Mesenchymal stem cell (in vitro differentiated cells and primary cell): ENCODE measurements around the gene UBE2E2.

Experiments
- DNase-seq: peaks from one replicate; pipeline ENCODE4 v3.0.0-alpha.2; 2013
- H2AFZ ChIP-seq: one replicate; pipeline ENCODE4 v1.6.1; 2013; ENCODE audit warnings: low read depth, mild to moderate bottlenecking, control low read depth, inconsistent platforms, low read length, moderate library complexity
- H2AK5ac ChIP-seq: 2 replicates; pipeline ENCODE4 v1.6.1; 2013; ENCODE audit warnings: low read length, moderate library complexity, mild to moderate bottlenecking, inconsistent platforms; ENCODE audit not compliant: severe bottlenecking
- H2BK120ac ChIP-seq: one replicate; pipeline ENCODE4 v1.6.1; 2013; ENCODE audit warnings: low read depth, mild to moderate bottlenecking, inconsistent platforms, low read length, moderate library complexity
- H2BK12ac ChIP-seq, 2 experiments: one replicate each; pipeline ENCODE4 v1.6.1; 2013; ENCODE audit warnings: inconsistent platforms in 2 of 2, low read length in 2 of 2, mild to moderate bottlenecking in 2 of 2, moderate library complexity in 2 of 2, control low read depth in 1 of 2
- H2BK15ac ChIP-seq: one replicate; pipeline ENCODE4 v1.6.1; 2013; ENCODE audit warnings: mild to moderate bottlenecking, low read depth, inconsistent platforms; ENCODE audit not compliant: poor library complexity, severe bottlenecking
- H2BK5ac ChIP-seq: 2 replicates; pipeline ENCODE4 v1.6.1; 2013; ENCODE audit warnings: low read depth, mild to moderate bottlenecking, low read length, control low read depth, inconsistent platforms; ENCODE audit not compliant: poor library complexity, severe bottlenecking
- H3K14ac ChIP-seq, 2 experiments: one replicate each; pipeline ENCODE4 v1.6.1; 2013; ENCODE audit warnings: inconsistent platforms in 2 of 2, low read length in 2 of 2, control low read depth in 1 of 2, mild to moderate bottlenecking in 1 of 2, moderate library complexity in 1 of 2
- H3K18ac ChIP-seq, 2 experiments: one replicate each; pipeline ENCODE4 v1.6.1; 2013; ENCODE audit warnings: inconsistent platforms in 2 of 2, low read length in 2 of 2, control low read depth in 1 of 2, low read depth in 1 of 2, mild to moderate bottlenecking in 1 of 2
- H3K23ac ChIP-seq, 2 experiments: one replicate each; pipeline ENCODE4 v1.6.1; 2013; ENCODE audit warnings: inconsistent platforms in 2 of 2, low read length in 2 of 2, mild to moderate bottlenecking in 2 of 2, moderate library complexity in 2 of 2, control low read depth in 1 of 2
- H3K27ac ChIP-seq: 2 replicates; pipeline ENCODE4 v1.5.1; 2013; ENCODE audit warnings: mild to moderate bottlenecking, moderate library complexity, low read length, control low read depth, inconsistent platforms; ENCODE audit not compliant: poor library complexity, severe bottlenecking
- H3K27me3 ChIP-seq, 2 experiments: 2 replicates each; pipeline versions ENCODE4 v1.6.1 to v1.7.0; 2013; ENCODE audit warnings: low read length in 2 of 2, mild to moderate bottlenecking in 2 of 2, moderate library complexity in 2 of 2, control low read depth in 1 of 2, inconsistent platforms in 1 of 2; ENCODE audit not compliant: control insufficient read depth in 1 of 2, insufficient read depth in 1 of 2
- H3K36me3 ChIP-seq, 2 experiments: 2 replicates each; pipeline versions ENCODE4 v1.6.1 to v1.7.0; 2013; ENCODE audit warnings: low read length in 2 of 2, control low read depth in 1 of 2, inconsistent platforms in 1 of 2, low read depth in 1 of 2, mild to moderate bottlenecking in 1 of 2; ENCODE audit not compliant: insufficient read depth in 2 of 2, control insufficient read depth in 1 of 2
- H3K4ac ChIP-seq, 2 experiments: one replicate each; pipeline ENCODE4 v1.6.1; 2013; ENCODE audit warnings: inconsistent platforms in 2 of 2, low read length in 2 of 2, mild to moderate bottlenecking in 2 of 2, moderate library complexity in 2 of 2, control low read depth in 1 of 2, low read depth in 1 of 2
- H3K4me1 ChIP-seq: 2 replicates; pipeline ENCODE4 v1.6.1; 2013; ENCODE audit warnings: low read depth, low read length, control low read depth; ENCODE audit not compliant: control insufficient read depth, insufficient read depth
- H3K4me2 ChIP-seq: 2 replicates; pipeline ENCODE4 v1.6.1; 2013; ENCODE audit warnings: low read length, mild to moderate bottlenecking, inconsistent platforms; ENCODE audit not compliant: poor library complexity, severe bottlenecking
- H3K4me3 ChIP-seq, 2 experiments: 2 replicates each; pipeline versions ENCODE4 v1.5.1 to v1.7.0; 2013; ENCODE audit warnings: low read length in 2 of 2, mild to moderate bottlenecking in 2 of 2, control low read depth in 1 of 2, low read depth in 1 of 2; ENCODE audit not compliant: insufficient read depth in 1 of 2
- H3K79me1 ChIP-seq: replicated peaks from 2 replicates; pipeline ENCODE4 v1.6.1; 2013; ENCODE audit warnings: mild to moderate bottlenecking, control low read depth, low read length, inconsistent platforms; ENCODE audit not compliant: poor library complexity, severe bottlenecking
- H3K9ac ChIP-seq: 2 replicates; pipeline ENCODE4 v1.7.0; 2013; ENCODE audit warnings: mild to moderate bottlenecking, low read length, moderate library complexity
- H3K9me3 ChIP-seq: 2 replicates; pipeline ENCODE4 v1.7.0; 2013; ENCODE audit warnings: mild to moderate bottlenecking, low read length; ENCODE audit not compliant: control insufficient read depth
- H4K8ac ChIP-seq: one replicate; pipeline ENCODE4 v1.6.1; 2013; ENCODE audit warnings: inconsistent platforms, mild to moderate bottlenecking, low read length, moderate library complexity
- H4K91ac ChIP-seq: one replicate; pipeline ENCODE4 v1.6.1; 2013; ENCODE audit warnings: mild to moderate bottlenecking, low read length, inconsistent platforms
- WGBS: methylation state at CpG from one replicate; pipeline ENCODE4 v1.1.7; 2013; ENCODE audit warnings: mixed read lengths; 5-methylcytosine and 5-hydroxymethylcytosine counted together

UBE2E2 gene

GRCh38 chr3:23385327-23385726 lies 182.2 kb downstream of the UBE2E2 start:
- no peak overlapping the region for H2BK12ac ChIP-seq
- DNase-seq = no peak
- no peak overlapping the region for H3K23ac ChIP-seq
- no peak overlapping the region for H4K8ac ChIP-seq
- H2AFZ ChIP-seq = no peak overlapping the region
- H3K18ac ChIP-seq = no peak overlapping the region
- H3K27ac ChIP-seq = no peak overlapping the region
- WGBS = 100% methylated on average over 1 of the region's 1 CpG
- no peak overlapping the region for H3K4me3 ChIP-seq
- no peak overlapping the region for H2AK5ac ChIP-seq
- H3K4ac ChIP-seq = no peak overlapping the region
- H3K79me1 ChIP-seq = peaks cover 29% of the 10 kb centered on the region
- H3K14ac ChIP-seq = no peak overlapping the region
- no peak overlapping the region for H3K9ac ChIP-seq
- H3K36me3 ChIP-seq = no peaks in the 10 kb centered on the region
- no peaks in the 10 kb centered on the region for H3K4me1 ChIP-seq
- no peak overlapping the region for H3K4me2 ChIP-seq
- H2BK15ac ChIP-seq = no peak overlapping the region
- H3K27me3 ChIP-seq = no peaks in the 10 kb centered on the region
- no peak overlapping the region for H2BK5ac ChIP-seq
- no peak overlapping the region for H4K91ac ChIP-seq
- no peak overlapping the region for H2BK120ac ChIP-seq
- H3K9me3 ChIP-seq = no peaks in the 10 kb centered on the region

- no peak overlapping the region for H3K27ac ChIP-seq
- H2BK120ac ChIP-seq = no peak overlapping the region
- H3K4me2 ChIP-seq = no peak overlapping the region
- no peak overlapping the region for H2AK5ac ChIP-seq
- H3K4ac ChIP-seq = no peak overlapping the region
- DNase-seq = no peak
- H3K4me3 ChIP-seq = no peak overlapping the region
- peaks cover 0 to 3% of the 10 kb centered on the region in 2 experiments for H3K36me3 ChIP-seq
- H3K4me1 ChIP-seq = peaks cover 2% of the 10 kb centered on the region
- no peak overlapping the region for H2AFZ ChIP-seq
- H3K27me3 ChIP-seq = no peaks in the 10 kb centered on the region
- 90% methylated on average over 3 of the region's 3 CpGs for WGBS
- H3K79me1 ChIP-seq = peaks cover 28% of the 10 kb centered on the region
- no peak overlapping the region for H4K8ac ChIP-seq
- no peaks in the 10 kb centered on the region for H3K9me3 ChIP-seq
- no peak overlapping the region for H2BK12ac ChIP-seq
- no peak overlapping the region for H2BK15ac ChIP-seq
- H3K18ac ChIP-seq = no peak overlapping the region
- no peak overlapping the region for H3K14ac ChIP-seq
- no peak overlapping the region for H3K9ac ChIP-seq
- H4K91ac ChIP-seq = no peak overlapping the region
- no peak overlapping the region for H3K23ac ChIP-seq
- H2BK5ac ChIP-seq = no peak overlapping the region
Measured at GRCh38 chr3:23387286-23387918, 184.3 kb downstream of the UBE2E2 start.

- Histone ChIP-seq H2BK5ac (no peak overlapping the region), H3K79me1 (peaks cover 27% of the 10 kb centered on the region), H2AK5ac (no peak overlapping the region), H3K18ac (no peak overlapping the region), H2BK120ac (no peak overlapping the region), H3K14ac (no peak overlapping the region), H4K91ac (no peak overlapping the region), H2AFZ (no peak overlapping the region), H4K8ac (no peak overlapping the region), H2BK15ac (no peak overlapping the region), H2BK12ac (no peak overlapping the region), H3K23ac (no peak overlapping the region), H3K4me1 (peaks cover 2% of the 10 kb centered on the region), H3K9ac (no peak overlapping the region), H3K36me3 (peaks cover 0 to 3% of the 10 kb centered on the region in 2 experiments), H3K27me3 (no peaks in the 10 kb centered on the region), H3K27ac (no peak overlapping the region), H3K4me2 (no peak overlapping the region), H3K4ac (no peak overlapping the region), H3K9me3 (no peaks in the 10 kb centered on the region), H3K4me3 (no peak overlapping the region)
- WGBS = 98% methylated on average over 2 of the region's 5 CpGs
- no peak for DNase-seq
Measured at GRCh38 chr3:23389089-23389488, 186.0 kb downstream of the UBE2E2 start.

GRCh38 chr3:23389686-23390085 lies 186.6 kb downstream of the UBE2E2 start:
- Histone ChIP-seq H2AK5ac (no peak overlapping the region), H3K27ac (no peak overlapping the region), H3K23ac (no peak overlapping the region), H3K18ac (no peak overlapping the region), H3K4me3 (no peak overlapping the region), H2BK15ac (no peak overlapping the region), H3K36me3 (peaks cover 0 to 3% of the 10 kb centered on the region in 2 experiments), H3K9me3 (no peaks in the 10 kb centered on the region), H3K4me1 (peaks cover 2% of the 10 kb centered on the region), H3K4ac (no peak overlapping the region), H3K9ac (no peak overlapping the region), H2AFZ (no peak overlapping the region), H3K79me1 (peaks cover 29% of the 10 kb centered on the region), H2BK12ac (no peak overlapping the region), H2BK5ac (no peak overlapping the region), H3K4me2 (no peak overlapping the region), H3K14ac (no peak overlapping the region), H4K8ac (no peak overlapping the region), H3K27me3 (no peaks in the 10 kb centered on the region), H2BK120ac (no peak overlapping the region), H4K91ac (no peak overlapping the region)
- 96% methylated on average over 3 of the region's 3 CpGs for WGBS
- no peak for DNase-seq
